Measurements from ENCODE around the gene VSIG10. TPM values are rescaled to one million over a fixed set of nuclear protein-coding genes. Genes with fewer than 3 reads are reported as not detected.
A peak's percentile ranks its signal among the peaks of the same experiment; 100 is the strongest.

Gene VSIG10
- total RNA-seq, 2 experiments from 2014 or later = 5.7 to 7.6 TPM

- H3K4me1 Mint-ChIP-seq (ENCODE audit: low read depth) = peaks cover 65% of the 10 kb centered on the region
- intact Hi-C loops (cut with micrococcal nuclease) = no loop called here
- no peaks in the 10 kb centered on the region for H3K9me3 Mint-ChIP-seq
- peaks cover 59% of the 10 kb centered on the region for H3K36me3 Mint-ChIP-seq
- H3K4me3 Mint-ChIP-seq = no peak overlapping the region
- DNase-seq = peak; percentile 41
- ChIA-PET CTCF (no interaction called here), POLR2A (no interaction called here)
- H3K27me3 Mint-ChIP-seq = no peaks in the 10 kb centered on the region
- peak overlapping the region; percentile 97 for H3K27ac Mint-ChIP-seq
Measured at GRCh38 chr12:118042091-118042490, 61.7 kb downstream of the VSIG10 start.

DNA sequence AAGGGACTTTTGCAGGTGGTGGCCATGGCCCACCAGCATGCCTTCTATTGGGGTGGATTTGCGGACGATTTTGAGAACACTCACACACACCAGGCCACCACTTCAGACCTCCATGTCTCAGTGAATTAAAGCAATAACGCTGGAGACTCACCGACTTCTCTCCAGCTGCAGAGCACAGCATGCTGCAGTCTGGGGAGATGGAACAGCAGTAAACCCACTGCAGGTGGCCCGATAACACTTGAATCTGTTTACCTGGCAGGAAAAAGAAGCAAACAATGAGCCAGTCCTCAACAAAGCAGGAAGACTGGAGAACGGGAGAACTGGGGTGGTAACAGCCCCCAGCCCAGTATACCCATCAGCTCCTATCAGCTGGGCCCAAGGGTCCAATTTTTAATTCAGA, 65.7 kb downstream of the VSIG10 start:
- intact Hi-C loops (cut with micrococcal nuclease) = loop anchor here (10.0 kb wide), 1 partner anchor 1637 kb away; no protein-coding TSS in a partner anchor
- Mint-ChIP-seq H3K36me3 (peaks cover 74% of the 10 kb centered on the region), H3K27ac (peak overlapping the region; percentile 67), H3K9me3 (no peaks in the 10 kb centered on the region), H3K4me1 (ENCODE audit: low read depth) (peaks cover 70% of the 10 kb centered on the region), H3K27me3 (no peaks in the 10 kb centered on the region), H3K4me3 (no peak overlapping the region)
- POLR2A ChIA-PET = interaction anchor here (0.9 to 4.7 kb wide), 2 partner anchors 10 to 24 kb away, joined by 3 to 48 read pairs; partner anchors contain the start of gene WSB2
- DNase-seq = no peak
- CTCF ChIA-PET = interaction anchor here (1.3 kb wide), 1 partner anchor 17 kb away, joined by 3 read pairs; no protein-coding TSS in a partner anchor

DNA sequence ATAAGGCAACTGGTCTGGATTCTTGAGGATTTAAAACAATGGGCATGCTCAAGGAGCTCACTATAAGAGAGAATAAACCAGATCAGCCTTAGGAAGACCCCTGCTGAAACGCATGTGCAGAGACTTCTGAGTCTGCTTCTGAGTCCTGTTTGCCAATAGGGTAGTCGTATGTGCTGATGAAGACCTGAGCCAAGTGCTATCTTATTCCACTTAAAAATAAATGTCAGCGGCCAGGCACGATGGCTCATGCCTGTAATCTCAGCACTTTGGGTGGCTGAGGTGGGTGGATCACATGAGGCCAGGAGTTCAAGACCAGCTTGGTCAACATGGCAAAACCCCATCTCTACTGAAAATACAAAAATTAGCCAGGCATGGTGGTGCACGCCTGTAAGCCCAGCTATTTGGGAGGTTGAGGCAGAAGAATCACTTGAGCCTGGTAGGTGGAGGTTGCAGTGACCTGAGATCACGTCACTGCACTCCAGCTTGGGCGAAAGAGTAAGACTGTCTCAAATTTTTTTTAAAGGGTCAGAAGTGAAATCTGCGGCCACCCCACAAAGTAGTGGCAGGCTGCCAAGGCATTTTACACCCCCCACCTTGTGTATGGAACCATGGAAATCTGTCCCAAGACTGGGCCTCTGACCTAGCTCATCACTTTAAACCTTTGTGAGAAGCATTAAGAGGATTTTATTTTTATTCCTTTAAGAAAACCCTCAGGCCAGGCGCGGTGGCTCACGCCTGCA, 67.0 kb downstream of the VSIG10 start:
- POLR2A ChIA-PET = interaction anchor here (0.6 to 5.1 kb wide), 9 partner anchors 8 to 162 kb away, joined by 3 to 73 read pairs (median 5); partner anchors contain the start of genes RFC5 and WSB2
- CTCF ChIA-PET = interaction anchor here (1.0 to 4.5 kb wide), 4 partner anchors 15 to 162 kb away, joined by 3 to 22 read pairs (median 10); no protein-coding TSS in a partner anchor

GRCh38 chr12:118035190-118036041, 68.4 kb downstream of the VSIG10 start:
- peak overlapping the region; percentile 31 for H3K4me3 Mint-ChIP-seq
- H3K27me3 Mint-ChIP-seq = no peaks in the 10 kb centered on the region
- ChIA-PET POLR2A (interaction anchor here (1.2 to 5.1 kb wide), 9 partner anchors 8 to 161 kb away, joined by 3 to 73 read pairs (median 8); partner anchors contain the start of genes PEBP1, RFC5 and WSB2), CTCF (interaction anchor here (1.0 to 4.7 kb wide), 12 partner anchors 9 to 198 kb away, joined by 3 to 44 read pairs (median 9); partner anchors contain the start of gene RFC5)
- peaks cover 68% of the 10 kb centered on the region for H3K36me3 Mint-ChIP-seq
- DNase-seq = peak; percentile 55
- H3K9me3 Mint-ChIP-seq = no peaks in the 10 kb centered on the region
- intact Hi-C loops (cut with micrococcal nuclease) = loop anchor here (1.0 to 10.0 kb wide), 6 partner anchors 9 to 1639 kb away; partner anchors contain the start of gene RFC5
- H3K27ac Mint-ChIP-seq = peak overlapping the region; percentile 94
- H3K4me1 Mint-ChIP-seq (ENCODE audit: low read depth) = peaks cover 57% of the 10 kb centered on the region

More for the DNA sequence above, 67.0 kb downstream of the VSIG10 start:
- DNase-seq = no peak
- intact Hi-C loops (cut with micrococcal nuclease) = loop anchor here (10.0 kb wide), 1 partner anchor 1638 kb away; no protein-coding TSS in a partner anchor
- peak overlapping the region; percentile 94 for H3K27ac Mint-ChIP-seq
- H3K9me3 Mint-ChIP-seq = no peaks in the 10 kb centered on the region
- peaks cover 64% of the 10 kb centered on the region for H3K4me1 Mint-ChIP-seq (ENCODE audit: low read depth)
- H3K4me3 Mint-ChIP-seq = no peak overlapping the region
- H3K36me3 Mint-ChIP-seq = peaks cover 69% of the 10 kb centered on the region
- no peaks in the 10 kb centered on the region for H3K27me3 Mint-ChIP-seq

GRCh38 chr12:118034429-118035189, 69.2 kb downstream of the VSIG10 start:
- Mint-ChIP-seq H3K27me3 (no peaks in the 10 kb centered on the region), H3K27ac (peak overlapping the region; percentile 94), H3K9me3 (no peaks in the 10 kb centered on the region), H3K36me3 (peaks cover 71% of the 10 kb centered on the region), H3K4me1 (ENCODE audit: low read depth) (peaks cover 57% of the 10 kb centered on the region), H3K4me3 (peak overlapping the region; percentile 24)
- POLR2A ChIA-PET = interaction anchor here (1.4 to 5.1 kb wide), 6 partner anchors 10 to 101 kb away, joined by 6 to 73 read pairs (median 16); partner anchors contain the start of genes PEBP1, RFC5 and WSB2
- CTCF ChIA-PET = interaction anchor here (0.9 to 4.7 kb wide), 15 partner anchors 10 to 197 kb away, joined by 3 to 44 read pairs (median 9); partner anchors contain the start of gene RFC5
- intact Hi-C loops (cut with micrococcal nuclease) = loop anchor here (1.0 to 10.0 kb wide), 6 partner anchors 10 to 1640 kb away; partner anchors contain the start of gene RFC5
- DNase-seq = no peak

DNA sequence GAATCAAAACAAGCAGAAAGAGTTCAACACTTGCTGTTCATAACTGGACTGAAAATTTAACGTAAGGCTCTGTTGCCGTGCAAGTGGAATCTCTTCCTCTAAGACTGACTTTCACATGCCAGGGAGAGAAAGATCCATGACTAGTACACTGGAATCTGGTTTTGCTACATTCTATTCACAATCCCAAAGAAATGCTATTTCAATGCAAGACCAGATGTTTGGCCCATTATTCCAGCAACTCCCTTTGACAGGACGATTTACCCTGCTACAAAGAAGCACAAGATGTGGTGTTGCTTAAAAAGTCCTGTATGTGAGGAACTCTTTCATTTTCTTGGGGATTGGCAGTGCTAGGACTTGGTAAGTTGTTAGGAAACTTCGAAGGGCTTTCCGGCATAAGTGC, 69.9 kb downstream of the VSIG10 start:
- Mint-ChIP-seq H3K27ac (peak overlapping the region; percentile 94), H3K27me3 (no peaks in the 10 kb centered on the region), H3K4me3 (no peak overlapping the region), H3K9me3 (no peaks in the 10 kb centered on the region), H3K36me3 (peaks cover 73% of the 10 kb centered on the region), H3K4me1 (ENCODE audit: low read depth) (peaks cover 59% of the 10 kb centered on the region)
- DNase-seq = no peak
- POLR2A ChIA-PET = interaction anchor here (1.4 to 5.1 kb wide), 3 partner anchors 11 to 18 kb away, joined by 9 to 73 read pairs (median 17); partner anchors contain the start of gene RFC5
- CTCF ChIA-PET = interaction anchor here (0.9 to 4.7 kb wide), 12 partner anchors 11 to 196 kb away, joined by 3 to 44 read pairs (median 8); partner anchors contain the start of gene RFC5
- intact Hi-C loops (cut with micrococcal nuclease) = loop anchor here (2.0 to 10.0 kb wide), 2 partner anchors 17 to 1641 kb away; partner anchors contain the start of gene RFC5

GRCh38 chr12:118033323-118033722, 70.5 kb downstream of the VSIG10 start:
- peaks cover 56% of the 10 kb centered on the region for H3K4me1 Mint-ChIP-seq (ENCODE audit: low read depth)
- CTCF ChIA-PET = interaction anchor here (0.8 to 4.7 kb wide), 6 partner anchors 12 to 159 kb away, joined by 3 to 44 read pairs (median 14); no protein-coding TSS in a partner anchor
- H3K9me3 Mint-ChIP-seq = no peaks in the 10 kb centered on the region
- DNase-seq = no peak
- no peak overlapping the region for H3K4me3 Mint-ChIP-seq
- H3K27ac Mint-ChIP-seq = peak overlapping the region; percentile 94
- no peaks in the 10 kb centered on the region for H3K27me3 Mint-ChIP-seq
- intact Hi-C loops (cut with micrococcal nuclease) = loop anchor here (10.0 kb wide), 1 partner anchor 1641 kb away; no protein-coding TSS in a partner anchor
- H3K36me3 Mint-ChIP-seq = peaks cover 77% of the 10 kb centered on the region
- POLR2A ChIA-PET = interaction anchor here (3.4 to 5.1 kb wide), 2 partner anchors 12 to 16 kb away, joined by 17 to 73 read pairs; partner anchors contain the start of gene RFC5

GRCh38 chr12:118032188-118032587, 71.6 kb downstream of the VSIG10 start:
- H3K36me3 Mint-ChIP-seq = peaks cover 79% of the 10 kb centered on the region
- H3K27ac Mint-ChIP-seq = peak overlapping the region; percentile 49
- intact Hi-C loops (cut with micrococcal nuclease) = loop anchor here (10.0 kb wide), 1 partner anchor 1643 kb away; no protein-coding TSS in a partner anchor
- CTCF ChIA-PET = interaction anchor here (1.0 to 4.7 kb wide), 4 partner anchors 13 to 23 kb away, joined by 3 to 44 read pairs (median 4); no protein-coding TSS in a partner anchor
- H3K4me3 Mint-ChIP-seq = no peak overlapping the region
- POLR2A ChIA-PET = interaction anchor here (0.5 to 5.1 kb wide), 5 partner anchors 13 to 32 kb away, joined by 3 to 73 read pairs (median 6); partner anchors contain the start of genes RFC5 and WSB2
- DNase-seq = no peak
- H3K9me3 Mint-ChIP-seq = no peaks in the 10 kb centered on the region
- peaks cover 47% of the 10 kb centered on the region for H3K4me1 Mint-ChIP-seq (ENCODE audit: low read depth)
- H3K27me3 Mint-ChIP-seq = no peaks in the 10 kb centered on the region

DNA sequence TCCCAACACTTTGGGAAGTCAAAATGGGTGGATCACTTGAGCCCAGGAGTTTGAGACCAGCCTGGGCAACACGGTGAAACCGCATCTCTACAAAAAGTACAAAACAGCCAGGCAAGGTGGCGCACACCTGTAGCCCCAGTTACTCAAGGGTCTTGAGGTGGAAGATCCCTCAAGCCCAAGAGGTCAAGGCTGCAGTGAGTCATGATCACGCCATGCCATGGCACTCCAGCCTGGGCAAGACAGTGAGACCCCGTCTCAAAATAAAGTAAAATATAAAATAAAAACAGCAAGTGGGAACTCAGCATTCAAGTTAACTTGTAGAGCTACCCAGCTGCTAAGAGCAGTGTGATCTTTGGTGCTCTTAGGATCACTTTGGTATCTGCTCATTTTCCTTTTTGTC, 74.6 kb downstream of the VSIG10 start:
- CTCF ChIA-PET = interaction anchor here (1.4 kb wide), 1 partner anchor 155 kb away, joined by 5 read pairs; no protein-coding TSS in a partner anchor
- intact Hi-C loops (cut with micrococcal nuclease) = no loop called here
- Mint-ChIP-seq H3K27ac (peak overlapping the region; percentile 57), H3K36me3 (peaks cover 75% of the 10 kb centered on the region), H3K27me3 (no peaks in the 10 kb centered on the region), H3K4me1 (ENCODE audit: low read depth) (peaks cover 21% of the 10 kb centered on the region), H3K9me3 (no peaks in the 10 kb centered on the region), H3K4me3 (no peak overlapping the region)
- POLR2A ChIA-PET = interaction anchor here (1.0 kb wide), 1 partner anchor 24 kb away, joined by 3 read pairs; no protein-coding TSS in a partner anchor
- no peak for DNase-seq

DNA sequence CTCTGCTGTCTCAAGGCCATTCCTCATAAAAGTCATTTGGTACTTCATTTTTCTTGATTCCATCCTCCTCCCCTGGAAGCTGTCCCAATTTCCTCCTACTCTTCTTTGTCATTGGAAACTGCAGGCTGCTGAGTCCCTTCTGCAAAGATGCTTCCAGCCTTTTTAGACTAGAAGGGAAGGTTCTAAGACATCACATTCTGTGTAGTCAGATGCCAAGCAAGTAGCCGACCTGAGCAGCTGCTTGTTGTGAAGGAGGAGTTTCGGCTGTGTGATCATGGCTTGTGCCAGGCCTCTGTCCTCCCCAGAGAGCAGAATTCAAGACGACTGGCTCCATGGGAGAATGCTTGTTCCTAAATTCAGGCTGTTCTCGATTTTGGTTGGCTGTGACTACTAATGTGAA, 78.6 kb downstream of the VSIG10 start:
- Mint-ChIP-seq H3K4me3 (no peak overlapping the region), H3K27ac (no peak overlapping the region), H3K27me3 (no peaks in the 10 kb centered on the region), H3K9me3 (no peaks in the 10 kb centered on the region), H3K4me1 (ENCODE audit: low read depth) (peaks cover 5% of the 10 kb centered on the region), H3K36me3 (peaks cover 74% of the 10 kb centered on the region)
- no peak for DNase-seq
- ChIA-PET CTCF (no interaction called here), POLR2A (no interaction called here)
- intact Hi-C loops (cut with micrococcal nuclease) = no loop called here
